Chondrocyte (in vitro differentiated cells): ENCODE measurements around the gene TLE1. TPM values are rescaled to one million over a fixed set of nuclear protein-coding genes. Genes with fewer than 3 reads are reported as not detected.

Source experiments
- DNase-seq: peaks from one replicate; pipeline ENCODE4 v3.0.0; 2021; ENCODE audit warnings: mixed read lengths, low spot score
- H3K27ac Mint-ChIP-seq: one replicate; pipeline ENCODE4 v1.8.0; 2021; ENCODE audit warnings: mild to moderate bottlenecking, moderate library complexity, mixed read lengths; ENCODE audit not compliant: unreplicated experiment
- H3K27me3 Mint-ChIP-seq: 2 replicates; pipeline ENCODE4 v1.8.0; 2021; ENCODE audit warnings: low read depth, mixed read lengths
- H3K36me3 Mint-ChIP-seq: 2 replicates; pipeline ENCODE4 v1.8.0; 2021; ENCODE audit warnings: low read depth, mixed read lengths
- H3K4me1 Mint-ChIP-seq: 2 replicates; pipeline ENCODE4 v1.8.0; 2021; ENCODE audit warnings: low read depth, mild to moderate bottlenecking, mixed read lengths
- H3K4me3 Mint-ChIP-seq: one replicate; pipeline ENCODE4 v1.8.0; 2021; ENCODE audit warnings: mild to moderate bottlenecking, moderate library complexity, mixed read lengths; ENCODE audit not compliant: unreplicated experiment
- H3K9me3 Mint-ChIP-seq: 2 replicates; pipeline ENCODE4 v1.8.0; 2021; ENCODE audit warnings: low read depth, mixed read lengths
- total RNA-seq: library from RNA; stranded (reverse); gene quantifications from 3 replicates; pipeline ENCODE4 v1.2.1, GENCODE V29; 2021
- TF ChIP-seq, protein P1 (sequence below): fragments of 200-600 bp; sonication (generic); IDR thresholded peaks from 2 replicates; pipeline ENCODE4 v1.5.0; 2021; ENCODE audit warnings: antibody characterized with exemption, mild to moderate bottlenecking, moderate library complexity

Gene TLE1
- total RNA-seq, 1 donor from 2014 or later, result 12.6 TPM

DNA sequence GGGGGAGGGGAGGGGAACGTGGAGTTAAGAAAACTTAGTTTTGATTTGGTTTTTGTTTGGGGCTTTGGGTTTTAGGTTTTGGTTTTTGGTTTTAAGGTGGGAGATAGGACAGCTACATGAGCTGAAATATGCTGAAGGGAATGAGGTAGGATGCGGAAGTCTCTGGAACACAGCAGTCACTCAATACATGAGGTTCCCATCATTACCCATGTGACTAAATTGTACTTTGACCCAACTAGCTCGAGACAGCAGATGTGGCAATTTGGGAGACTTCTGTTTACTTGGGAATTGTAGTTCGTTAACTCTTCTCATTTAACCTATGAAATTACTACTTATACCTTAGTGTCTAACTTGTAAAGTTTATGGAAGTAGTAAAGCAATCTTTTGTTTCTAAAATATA lies 124.2 kb downstream of the TLE1 start:
- Mint-ChIP-seq H3K27me3 (no peaks in the 10 kb centered on the region), H3K27ac (no peak overlapping the region), H3K36me3 (no peaks in the 10 kb centered on the region)

DNA sequence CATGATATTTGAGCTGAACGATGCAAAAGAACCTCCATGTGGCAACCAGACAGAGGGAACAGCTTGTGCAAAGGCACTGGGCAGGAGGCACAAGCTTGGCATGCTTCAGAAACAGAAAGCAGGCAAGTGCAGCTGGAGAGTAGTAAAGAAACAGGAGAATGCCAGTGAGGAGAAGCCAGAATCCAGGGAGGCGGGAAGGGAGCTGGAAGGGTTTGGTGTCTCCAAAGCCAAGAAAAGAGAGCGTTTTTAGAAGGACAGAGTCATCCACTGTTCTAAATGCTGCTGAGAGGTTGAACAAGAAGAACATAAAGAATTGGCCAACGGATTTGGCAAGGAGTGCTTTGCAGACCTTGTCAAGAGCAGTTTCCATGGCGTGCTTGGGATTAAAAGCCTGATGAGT lies 124.7 kb downstream of the TLE1 start:
- Mint-ChIP-seq H3K27me3 (no peaks in the 10 kb centered on the region), H3K36me3 (no peaks in the 10 kb centered on the region), H3K4me1 (peaks cover 35% of the 10 kb centered on the region), H3K27ac (no peak overlapping the region), H3K4me3 (no peak overlapping the region), H3K9me3 (no peaks in the 10 kb centered on the region)
- no peak for DNase-seq
- TF ChIP-seq, protein P1, sequence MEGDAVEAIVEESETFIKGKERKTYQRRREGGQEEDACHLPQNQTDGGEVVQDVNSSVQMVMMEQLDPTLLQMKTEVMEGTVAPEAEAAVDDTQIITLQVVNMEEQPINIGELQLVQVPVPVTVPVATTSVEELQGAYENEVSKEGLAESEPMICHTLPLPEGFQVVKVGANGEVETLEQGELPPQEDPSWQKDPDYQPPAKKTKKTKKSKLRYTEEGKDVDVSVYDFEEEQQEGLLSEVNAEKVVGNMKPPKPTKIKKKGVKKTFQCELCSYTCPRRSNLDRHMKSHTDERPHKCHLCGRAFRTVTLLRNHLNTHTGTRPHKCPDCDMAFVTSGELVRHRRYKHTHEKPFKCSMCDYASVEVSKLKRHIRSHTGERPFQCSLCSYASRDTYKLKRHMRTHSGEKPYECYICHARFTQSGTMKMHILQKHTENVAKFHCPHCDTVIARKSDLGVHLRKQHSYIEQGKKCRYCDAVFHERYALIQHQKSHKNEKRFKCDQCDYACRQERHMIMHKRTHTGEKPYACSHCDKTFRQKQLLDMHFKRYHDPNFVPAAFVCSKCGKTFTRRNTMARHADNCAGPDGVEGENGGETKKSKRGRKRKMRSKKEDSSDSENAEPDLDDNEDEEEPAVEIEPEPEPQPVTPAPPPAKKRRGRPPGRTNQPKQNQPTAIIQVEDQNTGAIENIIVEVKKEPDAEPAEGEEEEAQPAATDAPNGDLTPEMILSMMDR, result no peak

More for the DNA sequence above, 124.2 kb downstream of the TLE1 start:
- TF ChIP-seq, protein P1, result no peak
- no peak for DNase-seq
- Mint-ChIP-seq H3K4me1 (peaks cover 30% of the 10 kb centered on the region), H3K4me3 (no peak overlapping the region), H3K9me3 (no peaks in the 10 kb centered on the region)

GRCh38 chr9:81563739-81564138 lies 125.6 kb downstream of the TLE1 start:
- H3K4me3 Mint-ChIP-seq, result no peak overlapping the region
- H3K36me3 Mint-ChIP-seq, result no peaks in the 10 kb centered on the region
- TF ChIP-seq, protein P1, result no peak
- H3K27me3 Mint-ChIP-seq, result no peaks in the 10 kb centered on the region
- DNase-seq, result no peak
- H3K9me3 Mint-ChIP-seq, result no peaks in the 10 kb centered on the region
- H3K27ac Mint-ChIP-seq, result no peak overlapping the region
- peaks cover 44% of the 10 kb centered on the region for H3K4me1 Mint-ChIP-seq

DNA sequence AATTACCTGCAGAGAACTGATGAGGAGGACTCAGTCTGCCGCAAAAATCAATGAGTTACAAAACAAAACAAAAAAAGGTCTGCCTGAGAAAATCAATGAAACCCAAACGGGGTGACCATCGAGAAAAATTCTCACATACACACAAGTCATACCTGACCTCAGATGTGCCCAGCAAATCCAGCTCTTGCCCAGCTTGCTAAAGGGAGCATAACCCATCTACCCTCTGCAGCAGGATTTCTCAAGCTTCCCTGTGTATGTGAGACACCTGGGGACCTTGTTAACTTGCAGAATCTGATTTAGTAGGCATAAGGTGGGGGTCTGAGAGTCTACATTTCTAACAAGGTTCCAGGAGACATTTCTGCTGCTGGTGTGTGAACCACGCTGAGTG lies 126.3 kb downstream of the TLE1 start:
- Mint-ChIP-seq H3K9me3 (no peaks in the 10 kb centered on the region), H3K36me3 (no peaks in the 10 kb centered on the region), H3K27ac (no peak overlapping the region), H3K4me3 (no peak overlapping the region), H3K27me3 (no peaks in the 10 kb centered on the region), H3K4me1 (peaks cover 51% of the 10 kb centered on the region)
- TF ChIP-seq, protein P1, result no peak
- no peak for DNase-seq

- H3K27ac Mint-ChIP-seq, result no peak overlapping the region
- TF ChIP-seq, protein P1, result no peak
- no peak for DNase-seq
- no peak overlapping the region for H3K4me3 Mint-ChIP-seq
- H3K27me3 Mint-ChIP-seq, result no peaks in the 10 kb centered on the region
- H3K36me3 Mint-ChIP-seq, result no peaks in the 10 kb centered on the region
- no peaks in the 10 kb centered on the region for H3K9me3 Mint-ChIP-seq
- peaks cover 56% of the 10 kb centered on the region for H3K4me1 Mint-ChIP-seq
Observed at GRCh38 chr9:81562231-81563019, 126.9 kb downstream of the TLE1 start.
